T1000 (cell line): ENCODE data around the gene DOP1A.

Experiments
- DNase-seq: peaks from one replicate; lab custom pipeline; 2025; ENCODE audit warnings: mixed read lengths; lab: John Stamatoyannopoulos, UW

The DOP1A gene

DNA sequence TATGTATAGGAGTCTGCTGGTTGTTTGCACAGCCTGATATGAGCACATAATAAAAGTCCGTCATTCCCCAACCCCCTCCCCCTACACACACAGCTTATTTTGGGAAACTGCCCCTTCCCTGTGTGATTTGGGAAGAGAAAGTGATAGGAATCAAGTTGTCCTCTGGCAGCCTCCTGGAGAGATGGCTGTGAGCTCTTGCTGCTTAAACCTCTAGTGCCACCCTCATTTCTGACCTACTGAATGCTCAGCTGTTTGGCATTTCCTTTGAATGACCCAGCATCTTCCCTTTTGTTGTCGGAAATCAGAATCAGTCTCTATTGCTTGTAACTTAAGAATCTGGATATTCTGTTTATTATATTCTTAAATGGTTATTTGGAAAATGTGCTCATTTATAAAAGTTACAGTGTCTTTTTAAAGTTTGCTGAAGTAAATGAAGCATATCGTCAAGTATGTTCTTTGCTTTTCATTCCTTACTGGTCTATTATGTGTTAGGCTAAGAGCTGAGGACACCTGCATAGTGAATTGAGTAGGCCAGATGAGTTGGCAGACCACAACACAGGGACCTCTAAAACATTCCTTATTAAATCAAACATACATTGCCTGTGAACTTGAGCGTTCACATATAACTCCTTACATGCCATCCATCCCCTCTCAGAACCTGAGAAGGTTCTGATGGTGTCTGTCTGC lies 131.2 kb downstream of the DOP1A start:
- DNase-seq, result no peak

DNA sequence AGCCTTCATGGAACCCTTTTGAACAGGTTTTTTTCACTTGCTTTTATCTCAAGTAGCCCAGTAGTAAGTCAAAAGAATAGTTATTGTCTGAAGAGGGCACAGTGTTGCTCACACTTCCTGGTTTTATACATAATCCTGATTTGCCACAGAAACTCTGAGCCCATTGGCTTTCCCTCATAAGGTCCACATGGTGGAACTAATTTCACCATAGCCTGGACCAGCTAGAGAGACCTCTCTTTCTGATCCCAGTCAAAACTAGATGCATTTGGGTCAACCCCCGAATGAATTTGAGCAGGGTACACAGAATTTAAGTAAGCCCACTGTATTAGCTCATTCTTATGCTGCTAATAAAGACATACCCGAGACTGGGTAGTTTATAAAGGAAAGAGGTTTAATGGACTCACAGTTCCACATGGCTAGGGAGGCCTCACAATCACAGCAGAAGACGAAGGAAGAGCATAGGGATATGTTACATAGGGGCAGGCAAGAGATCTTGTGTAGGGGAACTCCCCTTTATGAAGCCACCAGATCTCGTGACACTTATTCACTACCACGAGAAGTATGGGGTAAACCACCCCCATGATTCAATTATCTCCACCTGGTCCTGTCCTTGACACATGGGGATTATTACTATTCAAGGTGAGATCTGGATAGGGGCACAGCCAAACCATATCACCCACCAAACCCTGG lies 131.8 kb downstream of the DOP1A start:
- DNase-seq, result no peak

DNA sequence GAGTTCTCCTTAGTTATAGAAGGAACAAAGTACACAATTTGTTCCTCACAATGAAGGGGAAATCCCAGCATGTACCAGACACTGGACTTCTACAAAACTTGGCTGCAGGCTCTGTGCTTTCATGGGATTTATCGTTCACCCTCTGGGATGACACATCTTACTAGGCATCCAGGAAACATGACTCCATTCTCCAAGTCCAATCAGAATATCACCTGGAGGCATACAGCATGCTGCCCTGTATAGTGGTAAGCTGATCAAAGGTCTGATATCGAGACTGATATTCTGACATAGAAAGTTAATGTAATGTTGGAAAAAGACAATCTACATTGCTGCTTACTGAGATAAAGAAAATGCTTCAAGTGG lies 132.4 kb downstream of the DOP1A start:
- peak; percentile 31 for DNase-seq

DNA sequence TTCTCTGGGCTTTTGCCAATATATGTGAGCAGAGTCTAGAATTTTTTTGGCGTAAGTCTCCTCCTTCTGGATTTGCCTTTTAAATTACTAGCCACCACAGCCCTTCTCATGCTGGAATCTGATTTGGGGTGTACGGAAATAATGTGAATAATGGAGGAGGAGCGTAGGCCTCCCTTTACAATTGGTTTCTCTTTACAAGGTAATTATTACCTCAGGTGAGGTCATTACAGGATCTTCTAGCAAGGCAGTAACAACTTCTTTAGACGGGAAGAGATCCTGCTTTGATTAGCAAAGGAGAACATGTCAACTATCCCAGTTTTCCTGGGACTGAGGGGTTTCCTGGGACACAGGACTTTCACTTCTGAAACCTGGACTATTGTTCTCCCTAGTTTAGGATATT lies 134.6 kb downstream of the DOP1A start:
- no peak for DNase-seq

DNA sequence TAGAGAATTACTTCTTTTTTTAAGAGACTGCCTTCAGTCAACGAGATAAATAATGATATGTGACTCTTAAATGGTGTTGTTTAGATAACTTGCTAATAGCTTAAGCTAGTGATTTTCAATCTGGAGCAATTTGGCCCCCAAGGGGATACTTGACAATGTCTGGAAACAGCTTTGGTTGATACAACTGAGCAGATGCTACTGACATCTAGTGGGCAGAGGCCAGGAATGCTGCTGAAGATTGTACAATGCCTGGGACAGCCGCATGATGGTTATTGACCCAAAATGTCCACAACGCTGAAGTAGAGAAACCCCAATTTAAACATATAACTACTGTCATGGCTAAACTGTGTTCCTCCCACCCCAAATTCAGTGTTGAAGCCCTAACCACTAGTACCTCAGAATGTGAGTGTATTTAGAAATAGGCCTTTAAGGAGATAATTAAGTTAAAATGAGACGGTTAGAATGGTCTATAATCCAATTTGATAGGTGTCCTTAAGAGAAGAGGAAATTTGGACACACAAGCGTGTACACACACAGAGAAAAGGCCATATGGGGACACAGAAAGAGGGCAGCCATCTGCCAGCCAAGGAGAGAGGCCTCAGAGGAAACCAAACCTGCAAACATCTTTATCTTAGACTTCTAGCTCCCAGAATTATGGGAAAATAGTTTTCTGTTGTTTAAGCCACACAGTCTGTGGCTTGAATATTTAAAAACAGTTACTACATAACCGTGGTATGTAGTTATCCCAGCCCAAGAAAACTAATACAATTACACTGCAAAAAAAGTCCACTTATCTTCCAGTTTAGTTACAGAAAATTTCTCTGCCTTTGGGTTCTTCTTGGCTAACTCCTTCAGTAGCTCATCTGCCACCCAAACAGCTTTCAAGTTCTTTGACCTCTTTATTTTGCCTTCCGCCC lies 147.9 kb downstream of the DOP1A start:
- peak; percentile 57 for DNase-seq

DNA sequence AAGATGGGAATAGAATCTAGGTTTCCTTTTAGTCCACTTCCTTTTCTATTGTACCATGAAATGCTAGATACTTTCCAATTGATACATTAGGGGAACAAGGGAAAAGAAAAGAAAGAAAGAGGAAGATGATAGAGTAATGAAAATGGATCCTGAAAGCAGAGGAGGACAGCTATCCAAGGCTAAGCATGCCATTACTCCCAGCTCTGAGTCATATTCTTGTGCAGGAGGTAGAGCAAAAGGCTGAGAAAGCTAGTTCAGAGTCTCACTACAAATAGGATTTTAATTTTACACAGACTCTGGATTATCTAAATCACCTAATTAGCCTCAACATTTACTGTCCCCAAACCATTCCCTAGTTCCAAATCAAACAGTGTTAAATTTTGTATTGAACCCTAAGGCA lies 149.3 kb downstream of the DOP1A start:
- DNase-seq, result no peak
